HG03342 (cell line): ENCODE results near the gene ACTG1.

Experiments
- ATAC-seq: cut with Tn5 transposase; IDR thresholded peaks from one replicate; pipeline ENCODE4 v1.9.1; 2021; ENCODE audit warnings: mild to moderate bottlenecking, moderate library complexity; ENCODE audit not compliant: unreplicated experiment

The ACTG1 gene

GRCh38 chr17:81545160-81545949 is 32.8 kb upstream of the ACTG1 start:
- ATAC-seq = no peak

GRCh38 chr17:81544281-81544974 is 31.8 kb upstream of the ACTG1 start:
- no peak for ATAC-seq

GRCh38 chr17:81543756-81544155 is 31.2 kb upstream of the ACTG1 start:
- no peak for ATAC-seq

GRCh38 chr17:81543339-81543675 is 30.7 kb upstream of the ACTG1 start:
- ATAC-seq = no peak

- no peak for ATAC-seq
Observed at GRCh38 chr17:81542431-81543338, 30.1 kb upstream of the ACTG1 start.

GRCh38 chr17:81541123-81541522 is 28.5 kb upstream of the ACTG1 start:
- no peak for ATAC-seq

GRCh38 chr17:81540676-81541027 is 28.1 kb upstream of the ACTG1 start:
- ATAC-seq = no peak

GRCh38 chr17:81539961-81540675 is 27.5 kb upstream of the ACTG1 start:
- no peak for ATAC-seq

- no peak for ATAC-seq
Observed at GRCh38 chr17:81539571-81539900, 26.9 kb upstream of the ACTG1 start.

- no peak for ATAC-seq
Observed at GRCh38 chr17:81538651-81539570, 26.3 kb upstream of the ACTG1 start.

GRCh38 chr17:81537856-81538555 is 25.4 kb upstream of the ACTG1 start:
- no peak for ATAC-seq

- no peak for ATAC-seq
Observed at GRCh38 chr17:81537343-81537855, 24.8 kb upstream of the ACTG1 start.

GRCh38 chr17:81536299-81537290 is 24.0 kb upstream of the ACTG1 start:
- no peak for ATAC-seq

GRCh38 chr17:81535480-81536298 is 23.1 kb upstream of the ACTG1 start:
- ATAC-seq = no peak

- ATAC-seq = no peak
Observed at GRCh38 chr17:81535007-81535328, 22.4 kb upstream of the ACTG1 start.

GRCh38 chr17:81534157-81535006 is 21.8 kb upstream of the ACTG1 start:
- ATAC-seq = no peak
